Prostate gland (tissue), 2 donors: Measurements from ENCODE around the gene GRAP2.

Source experiments
- POLR2A ChIP-seq: fragments of 450-650 bp; IDR thresholded peaks from one replicate; pipeline ENCODE4 v1.6.1; 2016; ENCODE audit warnings: antibody characterized with exemption, mild to moderate bottlenecking
- POLR2AphosphoS5 ChIP-seq: sonication (generic); formaldehyde crosslinking; IDR thresholded peaks from one replicate; pipeline ENCODE4 v1.6.1; 2017; ENCODE audit warnings: antibody characterized with exemption
- TF ChIP-seq, protein P1 (sequence below), 4 experiments: fragments of 200-600 bp in 2 of 4; fragments of 450-650 bp in 2 of 4; sonication (generic) in 2 of 4; IDR thresholded peaks; 1 replicate in 3 of 4; 2 replicates in 1 of 4; pipeline ENCODE4 v1.5.1; 2016 to 2019; ENCODE audit warnings: antibody characterized with exemption in 4 of 4, mild to moderate bottlenecking in 2 of 4, moderate library complexity in 2 of 4

DNA sequence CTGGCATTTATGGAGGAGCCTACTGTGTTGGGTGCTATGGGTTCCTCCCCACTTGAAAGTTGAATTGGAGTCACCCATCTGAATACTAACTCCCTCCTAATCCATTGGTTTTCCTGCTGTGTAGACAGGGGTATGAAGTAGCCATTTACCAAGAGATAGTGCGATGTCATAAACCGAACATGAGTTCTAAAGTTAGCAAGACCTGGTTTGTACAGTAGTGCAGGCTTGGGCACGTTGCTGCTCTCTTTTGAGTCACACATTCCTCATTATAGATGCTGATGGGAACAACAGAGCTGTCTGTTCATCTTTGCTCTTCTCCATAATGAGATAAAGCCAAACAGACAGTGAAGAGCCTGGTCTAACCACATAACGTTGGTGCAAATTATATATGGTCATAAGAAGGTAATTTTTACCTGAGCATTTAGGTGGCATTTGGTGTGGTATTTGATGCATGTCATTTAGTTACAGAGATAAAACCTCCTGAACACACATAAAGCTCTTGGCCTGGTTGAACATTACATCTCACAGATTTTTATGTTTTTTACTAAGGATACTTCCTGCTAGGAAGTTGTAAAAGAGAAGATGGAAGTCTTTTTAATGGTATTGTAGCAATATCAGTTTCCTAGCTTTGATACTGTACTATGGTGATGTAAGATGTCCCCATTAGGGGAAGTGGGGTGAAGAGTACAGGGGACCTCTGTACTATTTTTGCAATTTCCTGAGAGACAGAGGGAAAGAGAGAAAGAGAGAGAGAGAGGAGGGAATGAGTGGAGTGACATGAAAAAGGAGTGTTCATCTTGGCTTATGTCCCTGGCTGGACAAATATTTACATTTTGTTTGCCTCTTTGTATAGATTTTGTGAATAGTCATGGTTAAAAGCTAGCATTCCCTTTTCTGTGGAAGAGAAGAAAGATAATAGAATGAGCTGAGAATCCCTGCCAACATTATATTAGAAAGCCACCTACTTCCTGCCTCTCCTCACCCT, 27.9 kb downstream of the GRAP2 start:
- no peak for TF ChIP-seq POLR2A
- TF ChIP-seq, protein P1, sequence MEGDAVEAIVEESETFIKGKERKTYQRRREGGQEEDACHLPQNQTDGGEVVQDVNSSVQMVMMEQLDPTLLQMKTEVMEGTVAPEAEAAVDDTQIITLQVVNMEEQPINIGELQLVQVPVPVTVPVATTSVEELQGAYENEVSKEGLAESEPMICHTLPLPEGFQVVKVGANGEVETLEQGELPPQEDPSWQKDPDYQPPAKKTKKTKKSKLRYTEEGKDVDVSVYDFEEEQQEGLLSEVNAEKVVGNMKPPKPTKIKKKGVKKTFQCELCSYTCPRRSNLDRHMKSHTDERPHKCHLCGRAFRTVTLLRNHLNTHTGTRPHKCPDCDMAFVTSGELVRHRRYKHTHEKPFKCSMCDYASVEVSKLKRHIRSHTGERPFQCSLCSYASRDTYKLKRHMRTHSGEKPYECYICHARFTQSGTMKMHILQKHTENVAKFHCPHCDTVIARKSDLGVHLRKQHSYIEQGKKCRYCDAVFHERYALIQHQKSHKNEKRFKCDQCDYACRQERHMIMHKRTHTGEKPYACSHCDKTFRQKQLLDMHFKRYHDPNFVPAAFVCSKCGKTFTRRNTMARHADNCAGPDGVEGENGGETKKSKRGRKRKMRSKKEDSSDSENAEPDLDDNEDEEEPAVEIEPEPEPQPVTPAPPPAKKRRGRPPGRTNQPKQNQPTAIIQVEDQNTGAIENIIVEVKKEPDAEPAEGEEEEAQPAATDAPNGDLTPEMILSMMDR (IDR thresholded peaks at IDR 0.05) = no peak
- TF ChIP-seq POLR2AphosphoS5 = no peak
